Stromal cell of bone marrow (primary cell): ENCODE results near the gene PILRA.
"Not testable (repeated sequence)": the region's sequence is repeated elsewhere in the genome, so short reads cannot be mapped to it uniquely, and the experiment has no call there.

Experiments
- DNase-seq: peaks from one replicate; pipeline ENCODE4 v3.0.0-alpha.2; 2012; ENCODE audit warnings: low read depth

PILRA gene

GRCh38 chr7:100358027-100358856 lies 15.0 kb upstream of the PILRA start, which contains the start of gene PILRB:
TSS of gene PILRB (plus strand) at chr7:100358117. CDS start at chr7:100358303, 186 bp downstream.
- DNase-seq, result no peak

DNA sequence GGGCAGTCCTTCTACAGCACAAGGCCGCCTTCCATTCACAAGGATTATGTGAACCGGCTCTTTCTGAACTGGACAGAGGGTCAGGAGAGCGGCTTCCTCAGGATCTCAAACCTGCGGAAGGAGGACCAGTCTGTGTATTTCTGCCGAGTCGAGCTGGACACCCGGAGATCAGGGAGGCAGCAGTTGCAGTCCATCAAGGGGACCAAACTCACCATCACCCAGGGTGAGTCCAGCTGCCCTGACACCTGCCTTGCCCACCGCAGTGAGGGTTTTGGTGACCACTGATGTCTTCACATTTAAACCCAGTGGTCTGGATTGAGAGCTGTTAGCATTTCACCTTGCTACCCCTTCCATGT lies 14.5 kb upstream of the PILRA start:
- no peak for DNase-seq

GRCh38 chr7:100360135-100360854 lies 13.0 kb upstream of the PILRA start:
- DNase-seq, result no peak

- no peak for DNase-seq
These were observed 10.2 kb upstream of the PILRA start for GRCh38 chr7:100363098-100363497.

- not testable (repeated sequence) for DNase-seq
These were observed 9.5 kb upstream of the PILRA start for GRCh38 chr7:100363797-100364196.

DNA sequence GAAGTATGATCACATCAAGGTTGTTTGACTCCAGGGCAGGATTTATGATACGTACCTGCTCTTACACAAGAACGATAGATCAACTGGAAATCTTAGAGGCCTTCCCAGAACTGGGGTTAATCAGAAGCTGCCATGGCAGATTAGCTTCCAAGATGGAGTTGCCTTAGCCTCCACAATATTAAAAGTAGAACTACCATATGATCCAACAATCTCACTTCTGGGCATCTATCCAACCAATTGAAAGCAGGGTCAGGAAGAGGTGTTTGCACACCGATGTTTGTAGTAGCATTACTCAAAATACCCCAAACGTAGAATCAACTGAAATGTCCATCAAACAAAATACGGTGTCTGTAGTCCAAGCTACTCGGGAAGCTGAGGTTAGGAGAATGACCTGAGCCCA lies 8.8 kb upstream of the PILRA start:
- no peak for DNase-seq

DNA sequence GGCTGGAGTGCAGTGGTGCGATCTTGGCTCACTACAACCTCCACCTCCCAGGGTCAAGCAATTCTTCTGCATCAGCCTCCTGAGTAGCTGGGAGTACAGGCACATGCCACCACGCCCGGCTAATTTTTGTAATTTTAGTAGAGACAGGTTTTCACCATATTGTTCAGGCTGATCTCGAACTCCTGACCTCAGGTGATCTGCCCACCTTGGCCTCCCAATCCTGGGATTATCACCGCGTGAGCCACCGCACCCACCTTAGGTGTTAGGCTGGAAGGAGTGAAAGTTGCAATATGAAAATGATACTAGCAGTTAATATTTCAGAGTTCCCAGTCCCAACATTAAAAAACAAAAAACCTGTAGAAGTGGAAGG lies 7.3 kb upstream of the PILRA start:
- DNase-seq, result not testable (repeated sequence)

DNA sequence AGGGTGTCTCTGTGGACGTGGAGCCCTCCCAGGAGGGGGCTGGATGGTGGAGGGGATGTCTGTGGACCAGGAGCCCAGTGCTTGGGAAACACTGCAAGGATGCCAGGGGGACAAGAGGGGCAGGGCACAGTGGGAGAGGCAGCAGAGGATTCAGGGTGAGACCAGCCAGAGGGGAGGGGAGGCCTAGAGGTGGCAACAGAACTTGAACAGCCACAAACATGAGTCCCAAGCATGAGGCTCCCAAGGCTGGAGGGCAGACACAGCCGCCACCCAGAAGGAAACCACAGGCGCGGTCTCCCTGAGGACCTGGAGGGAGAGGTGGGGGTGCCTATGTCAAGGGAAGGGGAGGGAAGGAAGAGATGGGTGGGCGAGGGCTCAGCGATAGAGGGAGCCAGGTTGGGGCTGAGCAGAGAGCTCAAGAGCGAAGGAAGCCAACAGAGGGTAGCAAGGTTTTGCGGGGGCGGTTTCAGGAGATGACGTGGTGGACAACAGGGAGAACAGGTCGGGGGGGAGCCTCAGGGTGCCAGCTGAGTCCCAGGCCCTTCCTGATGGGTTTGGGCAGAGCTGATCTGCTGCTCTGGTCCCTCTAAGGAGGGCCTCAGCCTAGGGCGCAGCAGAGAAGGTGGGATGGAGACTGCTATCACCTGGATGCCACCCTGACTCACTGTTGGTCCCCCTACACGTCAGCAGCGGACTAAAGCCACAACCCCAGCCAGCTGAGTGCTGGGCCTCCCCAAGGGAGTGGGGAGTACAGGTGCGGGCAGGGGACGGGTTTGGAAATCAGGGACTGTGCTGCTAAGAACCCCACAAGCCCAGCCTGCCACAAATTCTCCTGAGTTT lies 6.7 kb upstream of the PILRA start:
- DNase-seq, result no peak

DNA sequence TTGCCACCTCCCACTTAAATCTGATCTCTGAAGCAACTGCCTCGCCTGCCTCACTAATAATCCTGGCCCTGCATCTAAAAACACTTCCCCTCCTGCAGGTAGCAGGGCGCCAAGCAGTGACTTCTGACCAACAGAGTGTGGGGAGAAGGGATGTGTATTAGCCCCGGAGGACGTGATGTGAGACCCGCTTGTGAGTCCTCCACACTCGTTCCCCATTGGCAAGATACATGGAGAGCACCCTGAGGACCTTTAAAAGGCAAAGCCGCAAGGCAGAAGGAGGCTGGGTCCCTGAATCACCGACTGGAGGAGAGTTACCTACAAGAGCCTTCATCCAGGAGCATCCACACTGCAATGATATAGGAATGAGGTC lies 6.1 kb upstream of the PILRA start:
- no peak for DNase-seq

GRCh38 chr7:100367676-100368613 lies 5.3 kb upstream of the PILRA start:
- DNase-seq, result no peak

DNA sequence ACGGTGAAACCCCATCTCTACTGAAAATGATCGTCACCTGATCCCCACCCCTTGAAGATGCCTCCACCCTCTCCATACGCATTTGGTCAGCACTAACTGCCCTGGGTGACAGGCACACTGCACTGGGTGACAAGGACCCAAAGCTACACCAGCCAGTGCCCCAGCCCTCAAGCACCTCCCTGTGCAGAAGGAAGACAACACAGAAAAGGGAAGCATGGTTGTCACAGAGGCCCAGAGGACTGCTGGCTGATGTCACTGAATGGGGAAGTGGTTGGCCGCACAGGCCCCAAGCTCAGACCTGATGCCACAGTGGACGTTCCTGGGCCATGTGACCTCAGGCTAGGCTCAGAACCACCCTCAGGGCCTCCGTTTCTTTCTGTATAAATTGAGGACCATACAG lies 4.2 kb upstream of the PILRA start:
- DNase-seq, result no peak

DNA sequence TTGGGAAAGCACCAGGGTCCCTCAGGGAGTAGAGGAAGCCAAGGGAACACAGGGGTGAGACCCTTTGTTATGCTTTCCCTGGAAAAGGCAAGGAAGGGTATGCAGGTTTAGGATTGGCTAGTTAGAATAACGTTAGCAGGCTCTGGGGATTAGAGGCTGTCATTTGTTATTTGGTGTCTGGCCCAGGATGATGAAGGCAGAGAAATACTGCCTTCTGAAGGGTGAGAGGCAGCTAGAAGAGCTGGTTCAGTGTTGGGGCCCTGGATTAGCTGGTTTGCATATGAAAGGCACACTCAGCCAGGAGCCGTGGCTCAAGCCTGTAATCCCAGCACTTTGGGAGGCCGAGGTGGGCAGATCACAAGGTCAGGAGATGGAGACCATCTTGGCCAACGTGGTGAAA lies 3.0 kb upstream of the PILRA start:
- DNase-seq, result no peak

- DNase-seq, result no peak
These were observed 2.5 kb upstream of the PILRA start for GRCh38 chr7:100370746-100371145.

- DNase-seq, result no peak
These were observed 1.6 kb upstream of the PILRA start for GRCh38 chr7:100371561-100372171.

- DNase-seq, result no peak
These were observed 1.0 kb upstream of the PILRA start for GRCh38 chr7:100372256-100372655.

DNA sequence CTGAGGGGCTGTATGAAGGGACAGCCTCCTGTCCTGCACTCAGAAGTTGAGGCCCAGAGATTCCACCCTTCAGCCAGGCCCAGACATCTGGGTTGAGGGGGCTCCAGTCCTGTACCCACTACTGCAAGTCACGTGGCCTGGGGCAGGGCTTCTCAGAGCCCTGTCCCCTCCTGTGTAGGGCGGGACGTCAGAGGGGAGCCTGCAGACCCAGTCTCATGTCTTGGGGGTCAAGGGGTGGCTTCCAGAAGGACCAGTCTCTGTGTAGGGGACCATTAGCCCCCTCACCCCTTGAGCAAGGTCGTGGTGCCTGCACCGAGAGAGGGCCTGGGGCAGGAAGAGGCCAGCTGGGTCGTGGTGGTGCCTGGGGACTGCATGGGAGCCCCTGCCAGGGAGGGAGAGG lies 593 bp upstream of the PILRA start:
- DNase-seq, result no peak

- not testable (repeated sequence) for DNase-seq
These were observed 747 bp downstream of the PILRA start for GRCh38 chr7:100373870-100374598.

GRCh38 chr7:100374601-100375000 lies 1.3 kb downstream of the PILRA start:
- DNase-seq, result no peak

DNA sequence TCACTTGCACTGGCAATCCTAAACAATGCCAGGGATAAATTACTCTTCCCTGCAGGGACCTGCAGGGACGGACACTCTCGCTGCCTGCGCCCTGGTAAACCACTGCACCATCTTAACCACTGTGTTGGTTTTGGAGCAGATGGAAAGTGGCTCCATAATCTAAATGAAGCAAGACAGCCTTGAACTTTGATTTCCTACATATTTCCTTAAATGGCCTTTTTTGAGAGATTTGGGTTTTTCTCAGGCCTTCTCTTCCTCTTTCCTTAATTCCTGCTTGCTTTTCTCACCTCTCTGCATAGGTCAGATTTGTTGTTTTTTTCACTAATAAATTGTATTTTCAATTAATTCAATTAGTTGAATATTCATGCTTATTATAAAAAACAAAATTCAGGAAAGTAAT lies 2.8 kb downstream of the PILRA start:
- DNase-seq, result no peak

DNA sequence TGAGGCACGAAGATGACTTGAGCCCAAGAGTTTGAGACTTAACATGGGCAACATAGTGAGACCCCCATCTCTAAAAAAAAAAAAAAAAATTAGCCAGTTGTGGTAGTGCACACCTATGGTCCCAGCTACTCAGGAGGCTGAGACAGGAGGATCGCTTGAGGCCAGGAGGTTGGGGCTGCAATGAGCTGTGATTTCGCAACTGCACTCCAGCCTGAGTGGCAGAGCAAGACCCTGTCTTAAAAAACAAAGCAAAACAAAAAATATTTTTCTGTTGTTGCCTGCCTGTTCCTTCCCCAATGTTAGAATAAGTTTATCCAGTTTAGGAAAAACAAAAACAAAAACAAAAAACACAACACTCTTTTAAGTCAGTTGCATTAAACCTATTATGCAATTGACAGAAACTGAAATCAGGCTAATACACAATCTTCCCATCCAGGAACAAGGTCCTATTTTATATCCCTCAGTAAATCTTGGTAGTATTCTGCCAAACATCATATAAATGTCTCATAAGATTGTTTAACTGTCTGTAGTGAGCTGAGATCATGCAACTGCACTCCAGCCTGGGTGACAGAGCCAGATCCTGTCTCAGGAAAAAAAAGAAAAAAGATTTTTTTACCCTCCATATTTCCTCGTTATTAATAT lies 4.9 kb downstream of the PILRA start:
- DNase-seq, result no peak
